ENCODE measurements around the gene SLC4A4.

Gene SLC4A4

GRCh38 chr4:71426381-71427042 lies 87.7 kb downstream of the SLC4A4 start:
- H3K27ac Mint-ChIP-seq = no peak overlapping the region
- ATAC-seq = no peak
- no peaks in the 10 kb centered on the region for H3K36me3 Mint-ChIP-seq
- no peaks in the 10 kb centered on the region for H3K4me1 Mint-ChIP-seq
- H3K27me3 Mint-ChIP-seq = peaks cover 6% of the 10 kb centered on the region
- H3K4me3 Mint-ChIP-seq = no peak overlapping the region
- H3K9me3 Mint-ChIP-seq = peaks cover 8% of the 10 kb centered on the region

GRCh38 chr4:71429106-71429505 lies 90.3 kb downstream of the SLC4A4 start:
- Mint-ChIP-seq H3K36me3 (no peaks in the 10 kb centered on the region), H3K27me3 (peaks cover 14% of the 10 kb centered on the region), H3K9me3 (peaks cover 8% of the 10 kb centered on the region), H3K4me1 (no peaks in the 10 kb centered on the region), H3K27ac (no peak overlapping the region), H3K4me3 (no peak overlapping the region)
- no peak for ATAC-seq

DNA sequence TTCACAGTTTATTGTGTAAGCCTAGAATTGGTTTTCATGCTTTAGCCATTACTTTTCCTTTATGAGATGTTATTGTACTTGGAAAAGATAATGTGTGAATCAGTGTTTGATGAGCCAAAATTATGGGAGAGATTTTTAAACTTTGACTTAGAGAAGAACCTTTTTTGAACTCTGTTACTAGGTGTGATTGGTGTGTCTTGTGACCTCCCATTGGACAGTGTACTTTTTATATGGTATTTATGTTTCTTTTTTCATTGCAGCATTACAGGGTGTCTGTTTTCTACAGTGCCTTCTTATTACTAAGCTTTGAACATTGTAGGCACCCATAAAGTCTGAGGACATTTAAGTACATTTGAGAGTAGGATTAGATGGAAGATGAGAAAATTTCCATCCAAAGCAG lies 91.1 kb downstream of the SLC4A4 start:
- Mint-ChIP-seq H3K27ac (no peak overlapping the region), H3K36me3 (no peaks in the 10 kb centered on the region), H3K27me3 (peaks cover 14% of the 10 kb centered on the region), H3K4me3 (no peak overlapping the region), H3K4me1 (no peaks in the 10 kb centered on the region), H3K9me3 (peaks cover 10% of the 10 kb centered on the region)
- ATAC-seq = no peak

GRCh38 chr4:71430609-71431008 lies 91.8 kb downstream of the SLC4A4 start:
- Mint-ChIP-seq H3K27me3 (peaks cover 14% of the 10 kb centered on the region), H3K4me1 (no peaks in the 10 kb centered on the region), H3K4me3 (no peak overlapping the region), H3K36me3 (no peaks in the 10 kb centered on the region), H3K9me3 (peaks cover 7% of the 10 kb centered on the region), H3K27ac (no peak overlapping the region)
- ATAC-seq = no peak

DNA sequence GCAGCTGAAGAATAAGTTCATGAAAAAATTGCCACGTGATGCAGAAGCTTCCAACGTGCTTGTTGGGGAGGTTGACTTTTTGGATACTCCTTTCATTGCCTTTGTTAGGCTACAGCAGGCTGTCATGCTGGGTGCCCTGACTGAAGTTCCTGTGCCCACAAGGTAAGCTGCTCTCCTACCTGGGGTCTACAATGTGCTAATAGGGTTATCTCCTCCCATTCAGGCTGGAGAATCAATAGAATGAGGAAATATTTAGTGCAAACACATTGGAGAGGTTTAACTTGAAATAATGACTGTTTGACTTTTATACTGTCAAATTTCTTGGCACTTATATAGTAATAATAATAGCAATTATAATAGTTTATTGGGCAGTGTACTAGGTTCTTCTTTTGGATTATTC lies 101.8 kb downstream of the SLC4A4 start:
- H3K36me3 Mint-ChIP-seq = no peaks in the 10 kb centered on the region
- no peak overlapping the region for H3K27ac Mint-ChIP-seq
- no peak overlapping the region for H3K4me3 Mint-ChIP-seq
- H3K4me1 Mint-ChIP-seq = no peaks in the 10 kb centered on the region
- no peaks in the 10 kb centered on the region for H3K27me3 Mint-ChIP-seq
- no peak for ATAC-seq
- H3K9me3 Mint-ChIP-seq = no peaks in the 10 kb centered on the region

- H3K4me1 Mint-ChIP-seq = no peaks in the 10 kb centered on the region
- no peak overlapping the region for H3K4me3 Mint-ChIP-seq
- H3K9me3 Mint-ChIP-seq = no peaks in the 10 kb centered on the region
- no peak for ATAC-seq
- H3K36me3 Mint-ChIP-seq = no peaks in the 10 kb centered on the region
- no peak overlapping the region for H3K27ac Mint-ChIP-seq
- H3K27me3 Mint-ChIP-seq = no peaks in the 10 kb centered on the region
Measured at GRCh38 chr4:71441186-71442169, 102.7 kb downstream of the SLC4A4 start.

DNA sequence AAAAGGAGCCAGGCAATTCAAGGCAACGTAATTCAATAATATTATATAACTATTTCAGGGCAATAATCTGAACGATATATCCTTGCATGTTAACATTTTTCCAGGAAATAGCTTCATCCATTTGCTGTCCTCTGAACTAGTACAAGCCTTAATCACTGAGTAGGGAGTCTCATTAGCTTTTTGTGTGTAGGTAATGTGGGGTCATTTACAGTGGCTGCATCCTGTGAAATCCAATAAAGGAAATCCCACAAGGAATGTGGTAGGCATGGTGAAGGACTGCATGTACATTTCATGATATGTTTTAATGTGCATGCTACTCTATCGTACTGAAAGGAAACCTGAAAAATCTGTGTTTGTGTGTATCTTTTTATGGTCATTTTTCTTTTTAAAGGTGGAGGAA lies 103.5 kb downstream of the SLC4A4 start:
- no peaks in the 10 kb centered on the region for H3K9me3 Mint-ChIP-seq

DNA sequence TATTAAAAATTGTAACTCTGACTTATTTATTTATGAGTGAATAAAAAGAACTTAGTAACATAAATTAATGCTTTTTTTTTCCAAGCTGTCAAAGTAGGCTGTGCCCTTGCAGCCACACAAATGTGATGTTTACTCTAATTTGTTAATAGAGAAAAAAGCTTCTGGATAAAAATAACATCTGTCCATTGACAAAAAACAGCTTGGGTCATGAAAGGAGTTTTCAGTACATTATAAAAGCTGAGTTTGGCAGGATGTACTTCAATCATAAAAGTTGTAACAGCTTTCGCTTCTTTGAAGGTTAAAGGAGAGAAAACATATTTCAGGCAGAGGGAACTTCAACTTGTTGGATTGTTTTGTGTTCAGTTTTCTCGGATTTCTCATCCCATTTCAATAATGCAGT lies 105.6 kb downstream of the SLC4A4 start:
- no peaks in the 10 kb centered on the region for H3K36me3 Mint-ChIP-seq
- H3K27me3 Mint-ChIP-seq = no peaks in the 10 kb centered on the region

More for the DNA sequence above, 103.5 kb downstream of the SLC4A4 start:
- Mint-ChIP-seq H3K27ac (no peak overlapping the region), H3K4me3 (no peak overlapping the region), H3K27me3 (no peaks in the 10 kb centered on the region), H3K4me1 (no peaks in the 10 kb centered on the region), H3K36me3 (no peaks in the 10 kb centered on the region)
- no peak for ATAC-seq

DNA sequence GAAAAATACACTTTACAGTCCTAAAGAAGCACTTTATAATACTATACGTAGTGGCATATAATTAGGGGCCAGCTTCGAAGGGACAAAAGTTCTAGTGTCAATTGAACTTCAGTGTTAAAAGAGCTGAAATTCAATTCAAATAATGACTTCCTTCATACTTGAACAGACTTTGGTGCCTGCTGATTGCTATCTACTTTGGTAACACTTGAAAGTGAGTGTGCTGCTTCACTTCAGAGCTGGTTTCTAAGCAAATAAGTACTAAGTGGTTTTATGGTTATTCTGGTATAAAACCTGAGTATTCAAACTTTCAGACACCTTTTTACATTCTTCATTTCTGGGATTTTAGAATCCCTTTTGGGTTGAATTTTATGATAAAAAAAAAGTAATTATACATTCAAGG lies 107.0 kb downstream of the SLC4A4 start:
- H3K27me3 Mint-ChIP-seq = no peaks in the 10 kb centered on the region
- ATAC-seq = no peak
- H3K4me3 Mint-ChIP-seq = no peak overlapping the region
- H3K9me3 Mint-ChIP-seq = no peaks in the 10 kb centered on the region
- no peaks in the 10 kb centered on the region for H3K4me1 Mint-ChIP-seq
- no peak overlapping the region for H3K27ac Mint-ChIP-seq
- H3K36me3 Mint-ChIP-seq = no peaks in the 10 kb centered on the region

More for the DNA sequence above, 105.6 kb downstream of the SLC4A4 start:
- Mint-ChIP-seq H3K9me3 (no peaks in the 10 kb centered on the region), H3K4me1 (no peaks in the 10 kb centered on the region), H3K27ac (no peak overlapping the region), H3K4me3 (no peak overlapping the region)
- ATAC-seq = no peak

DNA sequence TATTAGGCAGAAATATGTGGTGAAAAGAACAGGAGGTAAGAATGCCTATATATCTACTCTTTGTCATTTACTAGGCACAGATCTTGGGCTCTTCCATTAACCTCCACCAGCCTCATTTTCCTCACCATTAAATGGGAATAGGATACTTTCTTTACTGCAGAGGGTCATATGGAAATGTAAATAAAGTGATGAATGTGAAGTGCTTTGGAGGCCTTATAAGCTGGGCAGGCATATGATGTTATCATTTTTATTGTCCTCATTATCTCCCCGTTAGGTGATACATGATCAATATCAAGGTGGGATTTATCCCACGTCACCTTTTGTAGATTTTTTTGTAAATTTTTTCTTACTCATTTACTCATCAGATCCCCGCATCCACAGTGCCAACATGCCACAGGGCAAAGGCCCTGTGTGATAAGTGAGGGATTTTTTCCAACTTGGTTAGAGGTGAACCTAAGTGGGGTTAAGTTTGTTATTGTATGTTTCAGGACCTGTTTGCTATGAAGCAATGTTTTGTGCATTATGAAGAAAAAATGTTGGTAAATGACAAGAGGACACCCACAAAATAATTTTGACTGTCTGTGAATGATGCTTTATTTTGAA lies 107.8 kb downstream of the SLC4A4 start:
- H3K4me3 Mint-ChIP-seq = no peak overlapping the region
- no peak overlapping the region for H3K27ac Mint-ChIP-seq
- H3K4me1 Mint-ChIP-seq = no peaks in the 10 kb centered on the region
- no peak for ATAC-seq
- H3K27me3 Mint-ChIP-seq = peaks cover 7% of the 10 kb centered on the region
- no peaks in the 10 kb centered on the region for H3K36me3 Mint-ChIP-seq
- H3K9me3 Mint-ChIP-seq = no peaks in the 10 kb centered on the region

- no peak for ATAC-seq
- Mint-ChIP-seq H3K4me1 (no peaks in the 10 kb centered on the region), H3K27ac (no peak overlapping the region), H3K36me3 (no peaks in the 10 kb centered on the region), H3K4me3 (no peak overlapping the region), H3K9me3 (no peaks in the 10 kb centered on the region), H3K27me3 (peaks cover 10% of the 10 kb centered on the region)
Measured at GRCh38 chr4:71449040-71449439, 110.2 kb downstream of the SLC4A4 start.

- Mint-ChIP-seq H3K27me3 (peaks cover 10% of the 10 kb centered on the region), H3K27ac (no peak overlapping the region), H3K4me3 (no peak overlapping the region), H3K36me3 (no peaks in the 10 kb centered on the region), H3K4me1 (no peaks in the 10 kb centered on the region), H3K9me3 (no peaks in the 10 kb centered on the region)
- ATAC-seq = no peak
Measured at GRCh38 chr4:71449878-71450277, 111.1 kb downstream of the SLC4A4 start.

GRCh38 chr4:71453531-71453930 lies 114.7 kb downstream of the SLC4A4 start:
- H3K4me3 Mint-ChIP-seq = no peak overlapping the region
- H3K36me3 Mint-ChIP-seq = no peaks in the 10 kb centered on the region
- H3K27me3 Mint-ChIP-seq = peaks cover 10% of the 10 kb centered on the region
- no peak for ATAC-seq
- no peaks in the 10 kb centered on the region for H3K9me3 Mint-ChIP-seq
- no peaks in the 10 kb centered on the region for H3K4me1 Mint-ChIP-seq
- H3K27ac Mint-ChIP-seq = no peak overlapping the region

DNA sequence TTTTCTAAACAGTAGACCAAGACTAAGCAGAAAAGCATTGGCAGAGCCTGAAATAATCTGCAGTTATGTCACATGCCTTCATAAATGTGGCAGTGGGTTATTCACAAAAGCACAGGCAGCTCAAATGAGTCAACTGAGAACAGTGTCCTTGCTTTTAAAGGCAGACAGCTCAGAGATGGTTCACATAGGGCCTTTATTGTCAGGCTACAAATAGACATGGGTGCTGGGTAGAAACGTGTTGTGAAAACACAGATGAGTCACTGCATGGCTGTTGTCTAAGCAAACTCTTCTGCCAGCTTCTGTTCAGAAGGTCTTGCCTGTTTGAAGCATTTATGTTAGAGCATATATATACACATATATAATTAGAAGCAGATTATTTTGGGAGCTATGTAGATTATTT lies 118.0 kb downstream of the SLC4A4 start:
- Mint-ChIP-seq H3K27ac (no peak overlapping the region), H3K4me3 (no peak overlapping the region), H3K36me3 (no peaks in the 10 kb centered on the region), H3K27me3 (peaks cover under 1% of the 10 kb centered on the region), H3K4me1 (no peaks in the 10 kb centered on the region), H3K9me3 (no peaks in the 10 kb centered on the region)
- ATAC-seq = no peak

DNA sequence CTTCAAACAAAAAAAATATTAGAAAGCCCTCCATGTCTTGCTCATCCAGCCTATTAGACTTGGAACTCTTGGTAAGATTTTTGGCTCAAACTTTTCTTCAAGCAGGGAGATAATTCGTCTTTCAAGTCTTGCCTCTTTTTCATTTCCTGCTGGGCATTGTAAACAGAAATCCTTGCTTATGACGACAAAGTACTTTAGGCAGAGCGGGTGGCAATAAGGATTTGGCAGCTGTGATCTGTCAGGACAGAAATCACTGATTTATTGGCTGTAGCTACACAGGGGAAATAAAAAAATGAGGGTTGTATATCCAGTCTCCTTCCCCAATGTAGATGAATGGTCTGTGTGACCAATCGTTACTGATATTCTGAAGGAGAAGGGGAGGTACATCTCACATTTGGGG lies 121.6 kb downstream of the SLC4A4 start:
- Mint-ChIP-seq H3K4me3 (no peak overlapping the region), H3K4me1 (no peaks in the 10 kb centered on the region), H3K36me3 (no peaks in the 10 kb centered on the region), H3K9me3 (no peaks in the 10 kb centered on the region), H3K27ac (no peak overlapping the region), H3K27me3 (no peaks in the 10 kb centered on the region)
- ATAC-seq = no peak
